Measurements from ENCODE around the gene ZNF512B.

GRCh38 chr20:63977739-63978276 lies 8.1 kb upstream of the ZNF512B start:
- TF ChIP-seq CTCF (conservative IDR thresholded peaks at IDR 0.05) (no peak), ZFX (IDR thresholded peaks at IDR 0.05) (no peak)

Measured in C4-2B (cell line).